GM12878 (cell line): ENCODE data around the gene SORCS2. TPM values are rescaled to one million over a fixed set of nuclear protein-coding genes. Genes with fewer than 3 reads are reported as not detected.

Experiments
- ATAC-seq: fragments of 200-7000 bp; cut with Tn5 transposase; 3 replicates; pipeline ENCODE4 v1.9.1; 2020; ENCODE audit warnings: mild to moderate bottlenecking, moderate library complexity
- BruUV-seq: library from RNA; stranded (reverse); fragments of 400-500 nt; replicated peaks from 2 replicates; lab custom pipeline; 2021; lab: Mats Ljungman, UMichigan
- CTCF ChIA-PET: fragments of 300-600 bp; sonication (Branson Sonifier 250); formaldehyde crosslinking; extraction: SDS; loops from one replicate; lab custom pipeline; 2021; ENCODE audit warnings: inconsistent platforms; lab: Yijun Ruan, JAX
- POLR2A ChIA-PET: fragments of 350-600 bp; formaldehyde crosslinking; extraction: SDS; loops from one replicate; lab custom pipeline; 2021; ENCODE audit warnings: inconsistent platforms; lab: Charles Lee
- RAD21 ChIA-PET: fragments of 300-600 bp; sonication (Branson Sonifier 250); formaldehyde crosslinking; loops from one replicate; lab custom pipeline; 2023; ENCODE audit warnings: antibody characterized with exemption; ENCODE audit not compliant: unreplicated experiment; lab: Charles Lee
- SMC1A ChIA-PET: fragments of 300-600 bp; sonication (Branson Sonifier 250); formaldehyde crosslinking; loops from one replicate; lab custom pipeline; 2023; ENCODE audit not compliant: unreplicated experiment, uncharacterized antibody; lab: Charles Lee
- DNase-seq: peaks from one replicate; pipeline ENCODE4 v3.0.0-alpha.2; 2011; ENCODE audit warnings: low read depth, low spot score
- FAIRE-seq: peaks from 3 replicates; lab custom pipeline; 2011; peaks lifted over from hg19 to GRCh38; lab: Jason Lieb, UNC
- H2AFZ ChIP-seq: 2 replicates; pipeline ENCODE4 v1.6.0; 2011; ENCODE audit warnings: low read depth, low read length, control low read depth; ENCODE audit not compliant: control insufficient read depth
- H3K27ac ChIP-seq: 2 replicates; pipeline ENCODE4 v1.5.1; 2011; ENCODE audit warnings: control low read depth; ENCODE audit not compliant: control insufficient read depth, insufficient read depth
- H3K27me3 ChIP-seq, 2 experiments: replicated peaks in 1 of 2; 2 replicates each; pipeline versions ENCODE4 v1.6.0 to v1.6.1; 2011; ENCODE audit warnings: low read length in 1 of 2; ENCODE audit not compliant: control insufficient read depth in 2 of 2, insufficient read depth in 2 of 2
- H3K36me3 ChIP-seq, 2 experiments: 2 replicates each; pipeline ENCODE4 v1.5.1; 2011; ENCODE audit warnings: low read length in 1 of 2; ENCODE audit not compliant: control insufficient read depth in 2 of 2, insufficient read depth in 2 of 2
- H3K4me1 ChIP-seq: 2 replicates; pipeline ENCODE4 v1.6.1; 2011; ENCODE audit warnings: mild to moderate bottlenecking, low read length, moderate library complexity, mixed read lengths; ENCODE audit not compliant: control insufficient read depth, insufficient read depth
- H3K4me2 ChIP-seq: 2 replicates; pipeline ENCODE4 v1.6.0; 2011; ENCODE audit warnings: control low read depth; ENCODE audit not compliant: control insufficient read depth, insufficient read depth
- H3K4me3 ChIP-seq: fragments of 200-600 bp; sonication (generic); 2 replicates; pipeline ENCODE4 v1.5.1; 2016
- H3K79me2 ChIP-seq: 2 replicates; pipeline ENCODE4 v1.6.0; 2011; ENCODE audit warnings: low read length; ENCODE audit not compliant: control insufficient read depth, insufficient read depth
- H3K9ac ChIP-seq: 2 replicates; pipeline ENCODE4 v1.8.0; 2011; ENCODE audit warnings: low read length, control low read depth, mixed read lengths; ENCODE audit not compliant: control insufficient read depth, insufficient read depth
- H3K9me3 ChIP-seq: replicated peaks from 3 replicates; pipeline ENCODE4 v1.5.1; 2011; ENCODE audit warnings: mild to moderate bottlenecking, low read length; ENCODE audit not compliant: control insufficient read depth, insufficient read depth
- H4K20me1 ChIP-seq: 2 replicates; pipeline ENCODE4 v1.6.0; 2011; ENCODE audit not compliant: control insufficient read depth, insufficient read depth
- ASH2L ChIP-seq: fragments of 300-600, 200-600 bp; sonication (generic); IDR thresholded peaks from 2 replicates; pipeline ENCODE4 v1.6.1; 2017; ENCODE audit warnings: low read depth, mild to moderate bottlenecking, borderline replicate concordance
- CHD4 ChIP-seq: fragments of 200-600 bp; sonication (generic); IDR thresholded peaks from 2 replicates; pipeline ENCODE4 v1.6.1; 2016; ENCODE audit warnings: mild to moderate bottlenecking
- KLF5 ChIP-seq: fragments of 450-650 bp; IDR thresholded peaks from 2 replicates; pipeline ENCODE4 v1.6.1; 2014; ENCODE audit warnings: mild to moderate bottlenecking; ENCODE audit not compliant: partially characterized antibody
- LARP7 ChIP-seq: fragments of 450-650 bp; IDR thresholded peaks from 2 replicates; pipeline ENCODE4 v1.6.1; 2017; ENCODE audit warnings: mild to moderate bottlenecking
- MTA2 ChIP-seq: fragments of 450-650 bp; IDR thresholded peaks from 2 replicates; pipeline ENCODE4 v1.6.1; 2016; ENCODE audit warnings: low read depth, mild to moderate bottlenecking, moderate library complexity
- NRF1 ChIP-seq: conservative IDR thresholded peaks from 2 replicates; pipeline ENCODE4 v1.6.1; 2011; ENCODE audit warnings: mild to moderate bottlenecking, low read depth, low read length, improper control_type of control experiment
- PML ChIP-seq: IDR thresholded peaks from 2 replicates; pipeline ENCODE4 v1.6.1; 2012; ENCODE audit warnings: low read length, inconsistent platforms
- REST ChIP-seq: IDR thresholded peaks from 2 replicates; pipeline ENCODE4 v1.6.1; 2012; ENCODE audit warnings: mild to moderate bottlenecking, low read depth, low read length
- ZNF217 ChIP-seq: fragments of 450-650 bp; IDR thresholded peaks from 2 replicates; pipeline ENCODE4 v1.6.1; 2017; ENCODE audit warnings: antibody characterized with exemption, mild to moderate bottlenecking
- WGBS: methylation state at CpG from one replicate; pipeline ENCODE4 v1.1.6; 2016; ENCODE audit warnings: low lambda C conversion rate; ENCODE audit not compliant: insufficient replicate concordance, insufficient coverage; ENCODE audit errors: missing lambda C conversion rate; 5-methylcytosine and 5-hydroxymethylcytosine counted together
- in situ Hi-C: fragments of 300-500 bp; cut with MboI; formaldehyde crosslinking; loops from 9 replicates; pipeline ENCODE4 v1.14.3; 2018; ENCODE audit warnings: mixed read lengths
- intact Hi-C: fragments of 100-400 bp; cut with micrococcal nuclease; formaldehyde crosslinking; loops from one replicate; pipeline ENCODE4 v1.14.2; 2022; ENCODE audit not compliant: unreplicated experiment
- polyA plus RNA-seq, 11 experiments: library from polyadenylated mRNA; depleted of rRNA in 4 of 11; unstranded in 6 of 11; stranded (reverse) in 5 of 11; fragments of >200 nt; fragmentation: Nextera tagmentation in 4 of 11; fragmentation: Illumina TruSeq in 1 of 11; extraction: Ambion mirVana in 4 of 11; extraction: Trizol in 1 of 11; gene quantifications; 1 replicate in 1 of 11; 2 replicates in 10 of 11; pipeline versions ENCODE4 v1.2.1 to v1.2.3, GENCODE V29; 2011 to 2016; ENCODE audit warnings: inconsistent platforms in 2 of 11, missing spikeins in 2 of 11, low read depth in 1 of 11
- total RNA-seq, 4 experiments: library from RNA; depleted of rRNA in 3 of 4; stranded (reverse); fragments of >200 nt in 3 of 4; fragmentation: Illumina TruSeq in 1 of 4; extraction: Trizol in 1 of 4; gene quantifications; 2 replicates each; pipeline versions ENCODE4 v1.2.1 to v1.2.3, GENCODE V29; 2013 to 2021
- TF ChIP-seq, protein P1 (sequence below): IDR thresholded peaks from 2 replicates; pipeline ENCODE4 v1.6.1; 2012; ENCODE audit warnings: low read length, inconsistent platforms

SORCS2 gene
- total and polyA plus RNA-seq, 10 of the 15 experiments (the other 5 are each of a cell fraction or from before 2014, with no cell fraction given), result 0.01 to 0.15 (median 0.05) TPM; not detected in 5

GRCh38 chr4:7737268-7737645, 544.9 kb downstream of the SORCS2 start:
- Histone ChIP-seq H3K27me3 (no peaks in the 10 kb centered on the region; a peak in 2 of 4 replicates), H3K9ac (no peak overlapping the region), H3K4me3 (no peak overlapping the region), H3K27ac (no peak overlapping the region), H3K36me3 (no peaks in the 10 kb centered on the region), H3K79me2 (no peaks in the 10 kb centered on the region), H2AFZ (no peak overlapping the region), H3K4me2 (no peak overlapping the region), H4K20me1 (no peaks in the 10 kb centered on the region), H3K9me3 (no peaks in the 10 kb centered on the region), H3K4me1 (no peaks in the 10 kb centered on the region)
- ChIA-PET CTCF (no interaction called here), POLR2A (no interaction called here), RAD21 (no interaction called here), SMC1A (no interaction called here)
- 64% methylated on average over 14 of the region's 14 CpGs for WGBS
- no peak for FAIRE-seq
- no peak for ATAC-seq
- no peak for TF ChIP-seq PML
- TF ChIP-seq KLF5, result no peak
- TF ChIP-seq CHD4, result no peak
- TF ChIP-seq NRF1, result no peak
- no peak for TF ChIP-seq ASH2L
- TF ChIP-seq REST, result no peak
- TF ChIP-seq, protein P1, sequence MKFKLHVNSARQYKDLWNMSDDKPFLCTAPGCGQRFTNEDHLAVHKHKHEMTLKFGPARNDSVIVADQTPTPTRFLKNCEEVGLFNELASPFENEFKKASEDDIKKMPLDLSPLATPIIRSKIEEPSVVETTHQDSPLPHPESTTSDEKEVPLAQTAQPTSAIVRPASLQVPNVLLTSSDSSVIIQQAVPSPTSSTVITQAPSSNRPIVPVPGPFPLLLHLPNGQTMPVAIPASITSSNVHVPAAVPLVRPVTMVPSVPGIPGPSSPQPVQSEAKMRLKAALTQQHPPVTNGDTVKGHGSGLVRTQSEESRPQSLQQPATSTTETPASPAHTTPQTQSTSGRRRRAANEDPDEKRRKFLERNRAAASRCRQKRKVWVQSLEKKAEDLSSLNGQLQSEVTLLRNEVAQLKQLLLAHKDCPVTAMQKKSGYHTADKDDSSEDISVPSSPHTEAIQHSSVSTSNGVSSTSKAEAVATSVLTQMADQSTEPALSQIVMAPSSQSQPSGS, result no peak
- TF ChIP-seq MTA2, result no peak
- no peak for TF ChIP-seq ZNF217
- TF ChIP-seq LARP7, result no peak
- BruUV-seq, result no TSS peak
- in situ Hi-C loops, result no loop called here
- DNase-seq, result no peak
- intact Hi-C loops, result no loop called here
